Stimulated activated CD4-positive, alpha-beta T cell treated with anti-CD3 and anti-CD28 coated beads, Interleukin-12 subunit alpha, Interleukin-12 subunit beta, amount 100 ng/mL, for 24 hours (primary cell): Measurements from ENCODE around the gene NHSL2.
A peak's percentile ranks its signal among the peaks of the same experiment; 100 is the strongest.

Source experiments
- DNase-seq, 2 experiments: peaks; one replicate each; pipeline ENCODE4 v3.0.0-alpha.2; 2020; ENCODE audit warnings: low read depth in 2 of 2

NHSL2 gene

DNA sequence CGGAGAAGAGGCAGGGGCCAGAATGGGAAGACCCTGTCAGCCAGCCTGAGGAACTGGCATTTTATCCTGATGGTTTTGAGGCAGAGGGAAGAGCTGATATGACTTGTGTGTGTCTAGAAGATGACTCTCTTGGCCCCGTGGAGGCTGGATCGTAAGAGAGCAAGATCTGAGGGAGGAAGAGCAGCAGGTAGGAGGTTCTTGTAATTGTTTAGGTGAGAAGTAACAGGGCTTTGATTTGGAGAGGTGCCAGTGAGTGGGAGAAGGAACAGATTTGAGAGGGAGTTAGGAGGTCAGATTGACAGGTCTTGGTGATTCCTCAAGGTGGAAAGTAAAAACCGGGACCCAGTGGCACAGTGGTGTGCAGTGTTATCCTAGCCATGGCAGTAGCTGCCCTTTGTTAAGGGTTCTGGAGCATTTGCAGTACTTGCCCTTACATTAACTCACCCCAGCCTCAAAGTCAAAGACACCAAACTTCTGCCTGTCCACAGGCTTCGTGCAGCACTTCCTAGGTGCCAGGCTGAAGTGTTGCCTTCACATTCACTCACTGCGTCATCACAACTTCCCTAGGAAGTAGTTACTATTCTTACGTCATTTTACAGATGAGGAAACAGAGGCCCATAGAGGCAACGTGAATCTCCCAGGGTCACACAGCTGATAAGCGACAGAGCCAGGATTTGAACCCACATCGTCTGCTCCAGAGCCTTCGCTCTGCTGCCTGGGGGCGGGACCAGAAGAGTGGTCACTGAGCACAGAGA is 197.4 kb downstream of the NHSL2 start:
- DNase-seq: no peak

DNA sequence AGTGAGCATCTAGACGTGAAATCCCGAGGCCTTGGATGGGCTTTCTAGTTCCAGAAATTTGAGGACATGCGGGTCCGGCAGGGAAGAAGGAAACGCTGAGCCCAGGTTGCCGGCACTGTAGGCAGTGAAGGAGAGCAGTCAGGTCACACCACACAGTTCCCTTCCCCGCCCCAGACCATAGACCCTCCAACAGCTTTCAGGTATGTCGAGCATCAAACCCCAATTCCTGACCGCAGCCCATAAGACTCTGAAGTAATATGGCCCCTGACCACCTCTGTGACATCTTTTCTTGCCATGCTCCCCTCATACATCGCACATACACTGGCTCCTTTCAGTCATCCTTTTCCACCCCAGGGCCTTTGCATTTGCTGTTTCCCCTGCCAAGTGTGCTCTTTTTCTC is 198.0 kb downstream of the NHSL2 start:
- no peak for DNase-seq

DNA sequence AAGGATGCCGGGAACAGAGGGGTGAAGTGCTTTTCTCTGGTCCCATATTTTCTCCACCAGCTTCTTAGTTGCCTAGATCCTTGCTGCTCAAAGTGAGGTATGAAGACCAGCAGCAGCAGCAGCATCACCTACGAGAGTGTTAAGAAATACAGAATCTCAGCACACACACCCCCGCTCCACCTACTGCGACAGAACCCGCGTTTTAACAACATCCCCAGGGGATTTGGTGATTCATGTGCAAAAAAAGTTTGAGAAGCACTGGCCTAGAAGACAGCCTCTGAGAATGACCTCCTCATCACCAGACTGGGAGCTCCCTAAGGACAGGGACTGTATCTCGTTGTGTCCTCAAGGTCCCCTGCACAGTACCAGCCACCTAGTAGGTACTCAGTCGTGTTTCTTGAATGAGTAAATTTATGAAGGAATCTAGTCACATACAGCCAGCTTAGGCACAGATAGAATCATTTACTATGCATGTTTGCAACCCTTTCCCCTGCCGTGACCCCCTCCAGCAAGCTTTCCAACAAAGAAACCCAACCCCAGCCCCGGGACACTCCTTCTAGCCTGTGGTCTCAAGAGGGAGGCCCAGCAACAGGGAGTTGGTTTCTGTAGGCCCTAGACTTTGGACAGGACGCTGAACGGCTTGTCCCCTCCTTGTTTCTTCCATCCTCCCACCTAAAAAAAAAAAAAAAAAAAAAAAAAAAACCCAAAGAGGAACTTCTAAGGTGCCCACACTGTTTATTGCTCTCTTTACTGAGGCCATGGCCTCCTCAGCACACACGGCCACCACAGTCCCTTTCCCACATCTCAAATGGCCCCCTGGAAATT is 199.6 kb downstream of the NHSL2 start:
- DNase-seq: no peak

DNA sequence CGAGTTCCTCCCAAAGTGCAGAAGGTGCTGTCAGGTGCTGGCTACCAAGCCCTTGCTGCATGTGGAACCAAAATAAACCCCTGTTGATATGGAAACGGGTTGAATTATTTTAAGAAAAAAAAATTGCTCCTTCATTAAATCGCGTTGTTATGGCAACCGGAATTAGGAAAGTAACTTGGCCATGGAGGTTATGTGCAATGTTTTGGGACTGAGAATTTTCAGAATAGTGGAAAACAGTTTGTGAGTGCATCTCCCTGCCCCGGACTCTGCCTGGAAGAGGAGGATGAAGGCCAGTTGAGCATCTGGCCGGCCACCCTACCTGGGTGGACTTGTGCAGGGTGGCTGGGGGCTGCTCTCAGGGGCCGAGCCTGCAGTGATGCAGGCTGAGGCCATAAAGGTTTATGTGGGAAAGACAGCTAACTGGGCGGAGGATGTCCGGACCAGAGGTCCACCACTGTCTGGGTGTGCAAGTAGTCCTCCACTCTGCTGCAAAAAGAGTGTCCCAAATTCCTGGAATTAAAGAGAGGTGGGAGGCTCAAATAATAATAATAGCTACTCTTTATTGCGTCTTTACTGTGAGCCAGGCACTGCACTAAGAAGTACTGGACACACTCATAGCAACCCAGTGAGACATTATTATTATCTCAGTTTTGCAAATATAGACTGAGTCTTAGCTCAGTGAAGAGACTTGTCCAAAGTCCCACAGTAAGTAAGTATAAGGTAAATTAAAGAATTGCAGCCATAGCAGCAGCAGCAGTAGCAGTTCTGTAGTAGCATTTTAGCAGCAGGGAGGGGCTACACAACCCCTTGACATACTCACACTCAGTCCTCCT is 200.4 kb downstream of the NHSL2 start:
- DNase-seq: no peak

DNA sequence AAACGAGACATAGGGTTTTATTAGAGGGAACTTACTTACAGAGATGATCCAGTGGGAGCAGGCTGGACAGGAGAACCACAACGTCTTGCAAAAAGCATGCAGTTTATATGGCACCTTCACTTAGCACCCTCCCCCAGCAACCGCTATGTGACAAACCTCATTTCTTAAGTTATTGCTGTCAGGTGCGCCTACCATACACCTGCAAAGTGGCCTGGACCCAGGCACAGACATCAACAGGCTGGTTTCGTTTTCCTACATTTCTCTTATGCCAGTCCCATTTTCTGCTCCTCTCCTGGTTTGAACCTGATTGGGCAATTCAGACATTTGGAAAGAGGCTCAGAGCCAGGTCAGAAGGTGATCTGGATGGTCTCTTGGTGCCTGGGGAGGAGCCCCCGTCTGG is 202.8 kb downstream of the NHSL2 start:
- DNase-seq: no peak

DNA sequence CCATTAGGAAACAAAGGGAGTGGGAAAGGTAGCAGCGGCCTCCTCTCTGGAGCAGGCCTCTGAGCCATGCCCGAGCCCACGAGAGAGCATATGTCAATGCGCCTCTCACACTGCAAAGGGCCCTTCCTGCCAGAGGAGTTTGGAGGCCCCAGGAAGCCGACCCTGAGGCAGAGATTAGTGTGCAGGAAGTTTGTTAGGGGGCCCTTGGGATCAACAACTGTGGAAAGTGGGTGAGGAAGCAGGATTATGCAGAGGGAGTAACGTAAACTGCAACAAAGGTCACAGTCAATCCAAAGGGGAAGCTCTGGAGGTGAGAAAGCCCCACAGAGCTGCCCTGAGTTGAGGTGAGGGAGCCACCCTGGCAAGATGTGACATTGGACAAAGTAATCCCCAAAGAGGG is 203.7 kb downstream of the NHSL2 start:
- no peak for DNase-seq

GRCh38 chrX:72114807-72115206 is 204.2 kb downstream of the NHSL2 start:
- no peak for DNase-seq

- DNase-seq: no peak
Observed at GRCh38 chrX:72115380-72115779, 204.7 kb downstream of the NHSL2 start.

- no peak for DNase-seq
Observed at GRCh38 chrX:72117636-72118210, 207.1 kb downstream of the NHSL2 start.

GRCh38 chrX:72120837-72121236 is 210.2 kb downstream of the NHSL2 start:
- DNase-seq: no peak

DNA sequence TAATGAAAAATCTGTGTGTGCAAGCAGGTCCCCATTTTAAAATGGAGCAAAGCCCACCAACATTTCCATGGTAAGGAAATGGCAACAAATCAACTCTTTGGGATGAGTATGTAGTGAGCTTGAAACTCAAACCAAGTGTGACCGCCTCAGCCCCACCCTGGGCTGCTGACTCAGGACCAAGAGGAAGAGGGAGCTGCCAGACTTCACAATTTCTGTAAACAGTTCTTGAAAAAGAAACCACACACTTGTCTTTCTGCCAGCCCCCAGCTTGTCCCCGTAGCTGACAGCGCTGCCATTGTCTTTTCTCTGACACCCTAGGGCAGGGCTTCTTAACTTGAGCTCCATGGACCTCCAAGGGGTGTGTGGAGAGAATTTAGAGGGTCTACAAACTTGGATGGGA is 210.7 kb downstream of the NHSL2 start:
- no peak for DNase-seq

DNA sequence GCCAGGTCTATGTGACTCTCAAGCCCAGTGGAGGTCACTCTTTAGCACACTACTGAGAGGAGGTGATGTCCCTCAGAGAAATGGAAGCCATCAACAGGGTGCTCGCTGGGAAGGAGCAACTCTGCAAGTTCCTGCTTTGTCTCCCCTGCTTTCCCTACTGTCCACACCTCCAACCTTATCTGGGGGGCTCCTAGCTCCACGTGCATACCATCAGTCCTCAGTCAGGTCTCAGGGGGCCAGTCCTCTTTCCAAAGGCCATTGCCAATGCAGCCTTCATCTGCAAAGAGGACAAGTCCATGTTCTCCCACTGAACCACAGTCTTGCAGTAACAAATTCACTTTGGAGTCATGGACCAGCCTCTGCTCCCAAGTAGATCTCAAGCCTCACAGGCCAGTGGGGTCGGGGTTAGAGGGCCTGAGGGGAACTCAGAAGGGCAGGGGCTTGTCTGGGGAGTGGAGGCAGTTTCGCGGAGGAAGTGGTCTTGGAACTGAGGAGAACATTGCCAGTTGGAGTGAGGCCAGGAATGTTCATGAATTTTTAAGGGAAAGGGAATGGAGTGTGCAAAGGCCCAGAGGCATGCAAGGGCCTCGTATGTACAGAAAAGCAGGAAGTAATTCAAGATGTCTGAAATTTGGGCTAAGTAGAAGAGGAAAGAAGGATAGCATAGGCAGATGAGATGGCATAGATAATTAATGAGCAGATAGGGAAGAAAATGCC is 212.1 kb downstream of the NHSL2 start:
- DNase-seq: no peak

GRCh38 chrX:72123471-72124185 is 213.0 kb downstream of the NHSL2 start:
- DNase-seq: no peak

GRCh38 chrX:72124540-72125201 is 214.0 kb downstream of the NHSL2 start:
- DNase-seq: no peak

DNA sequence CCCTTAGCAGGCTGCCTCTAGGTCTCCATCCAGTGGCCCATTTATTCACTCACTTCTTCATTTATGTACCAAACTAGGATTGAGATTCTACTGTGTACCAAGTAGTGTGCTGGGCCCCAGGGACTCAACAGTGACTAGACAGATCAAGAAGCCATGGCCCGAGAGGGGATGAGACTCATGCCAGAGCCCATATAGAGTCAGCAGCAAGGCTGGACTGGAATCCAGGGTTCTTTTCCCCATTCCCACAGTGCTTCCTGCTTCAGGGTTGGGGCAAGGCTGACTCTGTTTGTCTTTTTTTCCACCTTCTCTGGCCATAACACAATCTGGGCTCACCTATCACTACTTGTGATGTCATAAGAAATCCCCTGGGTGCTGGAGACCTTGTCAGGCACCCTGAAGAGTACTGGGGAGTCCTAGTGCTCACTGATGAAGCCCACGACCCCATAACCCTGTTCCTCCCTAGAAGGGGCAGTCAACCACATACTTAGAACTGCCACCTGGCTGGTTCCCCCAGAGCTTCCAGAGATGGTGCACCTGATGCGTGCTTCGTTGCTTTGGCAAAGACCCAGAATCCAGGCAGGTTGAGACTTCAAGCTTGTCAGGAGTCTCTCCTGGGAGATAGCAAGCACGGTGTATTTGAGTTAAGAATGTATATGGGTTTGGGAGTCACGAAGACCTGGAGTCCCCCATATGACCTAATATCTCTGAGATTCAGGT is 214.8 kb downstream of the NHSL2 start:
- DNase-seq: no peak

- DNase-seq: no peak
Observed at GRCh38 chrX:72126048-72126415, 215.4 kb downstream of the NHSL2 start.

- peak; percentile 48 to 78 for DNase-seq
Observed at GRCh38 chrX:72126539-72127140, 216.0 kb downstream of the NHSL2 start.

GRCh38 chrX:72127332-72127731 is 216.7 kb downstream of the NHSL2 start:
- no peak for DNase-seq

DNA sequence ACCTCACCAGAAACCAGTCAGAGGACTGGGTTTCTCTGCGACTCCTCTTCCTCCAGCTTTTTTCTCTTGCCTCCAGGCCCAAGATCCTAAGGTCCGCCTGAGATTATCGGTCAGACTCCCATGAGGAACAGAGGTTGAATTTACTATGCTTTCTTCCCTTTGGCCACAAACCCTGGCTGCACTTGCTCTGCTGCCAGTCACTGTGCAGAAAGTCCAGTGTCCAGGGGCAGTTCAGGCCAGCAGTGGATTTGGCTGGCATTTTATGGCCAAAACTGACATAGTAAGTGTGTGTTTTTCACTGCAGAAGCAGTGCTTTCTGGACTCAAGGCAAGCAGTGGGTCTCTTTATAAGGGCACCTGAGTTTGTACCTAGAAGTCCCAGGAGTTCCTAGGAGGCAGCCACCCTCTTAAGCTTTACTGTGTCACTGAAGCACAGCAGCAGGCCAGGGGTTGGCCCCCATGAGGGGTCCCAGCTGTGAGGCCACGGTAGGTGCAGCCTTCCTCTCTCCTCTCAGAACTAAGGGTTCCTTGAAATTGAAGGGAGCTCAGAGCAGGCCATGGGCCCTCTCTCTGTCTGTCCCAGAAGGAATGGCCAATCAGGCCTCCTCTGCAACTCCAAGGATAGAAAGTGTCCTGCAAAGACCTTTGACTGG is 217.7 kb downstream of the NHSL2 start:
- no peak for DNase-seq
